Stimulated activated CD4-positive, alpha-beta T cell treated with anti-CD3 and anti-CD28 coated beads, TNF-alpha, amount 100 ng/mL, for 48 hours (primary cell): ENCODE measurements around the gene GGACT.

Experiments used
- DNase-seq, 3 donors: peaks; one replicate each; pipeline ENCODE4 v3.0.0-alpha.2; 2020; ENCODE audit warnings: low read depth in 3 of 3

GGACT gene

GRCh38 chr13:100547791-100548201 lies 40.8 kb downstream of the GGACT start:
- DNase-seq: no peak

GRCh38 chr13:100546713-100547405 lies 41.7 kb downstream of the GGACT start:
- DNase-seq: no peak

GRCh38 chr13:100545684-100546061 lies 42.9 kb downstream of the GGACT start:
- no peak for DNase-seq

GRCh38 chr13:100544866-100545683 lies 43.5 kb downstream of the GGACT start:
- DNase-seq: no peak

- DNase-seq: no peak
These were observed 44.6 kb downstream of the GGACT start for GRCh38 chr13:100543872-100544602.

GRCh38 chr13:100542826-100543156 lies 45.8 kb downstream of the GGACT start:
- no peak for DNase-seq

GRCh38 chr13:100541897-100542825 lies 46.4 kb downstream of the GGACT start:
- DNase-seq: no peak

- no peak for DNase-seq
These were observed 48.0 kb downstream of the GGACT start for GRCh38 chr13:100540621-100541020.

GRCh38 chr13:100537951-100538462 lies 50.6 kb downstream of the GGACT start:
- DNase-seq: no peak

- DNase-seq: no peak
These were observed 51.1 kb downstream of the GGACT start for GRCh38 chr13:100537486-100537885.

- DNase-seq: no peak
These were observed 51.9 kb downstream of the GGACT start for GRCh38 chr13:100536643-100537180.

GRCh38 chr13:100535426-100536135 lies 53.0 kb downstream of the GGACT start:
- DNase-seq: no peak

GRCh38 chr13:100534911-100535310 lies 53.7 kb downstream of the GGACT start:
- no peak for DNase-seq

- no peak for DNase-seq
These were observed 54.3 kb downstream of the GGACT start for GRCh38 chr13:100534147-100534843.

- no peak for DNase-seq
These were observed 55.0 kb downstream of the GGACT start for GRCh38 chr13:100533588-100534041.

GRCh38 chr13:100532836-100533435 lies 55.7 kb downstream of the GGACT start:
- DNase-seq: no peak

- no peak for DNase-seq
These were observed 56.4 kb downstream of the GGACT start for GRCh38 chr13:100532090-100532766.

GRCh38 chr13:100530671-100531213 lies 57.8 kb downstream of the GGACT start:
- DNase-seq: no peak
